Measurements from ENCODE around the gene GSTO1.

DNA sequence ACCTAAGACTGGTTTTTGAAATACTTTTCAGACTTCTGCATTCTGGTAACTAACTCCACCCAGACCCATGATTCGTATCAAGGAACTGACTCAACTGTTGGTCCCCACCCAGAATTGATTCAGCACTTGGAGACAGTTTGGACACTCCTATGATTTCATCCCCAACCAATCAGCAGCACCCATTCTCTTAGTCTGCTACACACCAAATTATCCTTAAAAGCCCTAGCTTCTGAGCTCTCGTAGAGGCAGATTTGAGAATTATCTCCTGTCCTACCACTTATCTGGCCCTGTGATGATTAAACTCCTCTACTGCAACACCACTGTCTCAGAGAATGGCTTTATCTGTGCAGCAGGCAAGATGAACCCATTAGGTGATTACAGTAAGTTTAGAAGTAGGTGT is 7.7 kb upstream of the GSTO1 start:
- no peak for TF ChIP-seq CTCF (IDR thresholded peaks at IDR 0.05)
- TF ChIP-seq POLR2A (IDR thresholded peaks at IDR 0.05), result no peak
